HL-60 (cell line): ENCODE measurements around the gene ADAMTS16.

Experiments used
- DNase-seq, 2 experiments: peaks; one replicate each; pipeline ENCODE4 v3.0.0-alpha.2; 2010 to 2020; ENCODE audit warnings: low read depth in 1 of 2, low spot score in 1 of 2
- H3K27ac ChIP-seq: fragments of 250-450 bp; sonication (Bioruptor Pico); replicated peaks from 2 replicates; pipeline ENCODE4 v1.5.1; 2020; ENCODE audit warnings: mild to moderate bottlenecking, moderate library complexity
- H3K27me3 ChIP-seq: fragments of 250-450 bp; sonication (Bioruptor Pico); 2 replicates; pipeline ENCODE4 v1.5.1; 2021; ENCODE audit warnings: mild to moderate bottlenecking, moderate library complexity; ENCODE audit not compliant: insufficient read depth, poor library complexity, severe bottlenecking
- H3K4me3 ChIP-seq: replicated peaks from 2 replicates; pipeline ENCODE4 v1.5.1; 2011; ENCODE audit warnings: mild to moderate bottlenecking, control low read depth, low read length; ENCODE audit not compliant: insufficient read depth
- CTCF ChIP-seq: IDR thresholded peaks from one replicate; pipeline ENCODE4 v1.5.1; 2011; ENCODE audit warnings: low read length, control low read depth, inconsistent platforms; ENCODE audit not compliant: insufficient read depth
- GABPA ChIP-seq: IDR thresholded peaks from 2 replicates; pipeline ENCODE4 v1.6.1; 2012; ENCODE audit warnings: low read depth
- POLR2AphosphoS5 ChIP-seq: IDR thresholded peaks from 2 replicates; pipeline ENCODE4 v1.6.1; 2012; ENCODE audit warnings: low read depth
- REST ChIP-seq: IDR thresholded peaks from 2 replicates; pipeline ENCODE4 v1.6.1; 2012; ENCODE audit warnings: low read depth; ENCODE audit not compliant: insufficient replicate concordance
- SPI1 ChIP-seq: IDR thresholded peaks from 2 replicates; pipeline ENCODE4 v1.6.1; 2012; ENCODE audit warnings: low read depth, mild to moderate bottlenecking, borderline replicate concordance

Gene ADAMTS16

GRCh38 chr5:5202321-5202720, 62.2 kb downstream of the ADAMTS16 start:
- TF ChIP-seq GABPA (no peak), CTCF (no peak), POLR2AphosphoS5 (no peak), REST (no peak), SPI1 (no peak)
- DNase-seq: no peak
- Histone ChIP-seq H3K27ac (no peak overlapping the region), H3K27me3 (no peaks in the 10 kb centered on the region), H3K4me3 (no peak overlapping the region)

GRCh38 chr5:5203451-5203850, 63.3 kb downstream of the ADAMTS16 start:
- no peak overlapping the region for H3K4me3 ChIP-seq
- TF ChIP-seq GABPA: no peak
- no peak for TF ChIP-seq REST
- no peak for TF ChIP-seq CTCF
- no peak for TF ChIP-seq SPI1
- no peak for TF ChIP-seq POLR2AphosphoS5
- no peak for DNase-seq
- H3K27me3 ChIP-seq: no peaks in the 10 kb centered on the region
- H3K27ac ChIP-seq: no peak overlapping the region

GRCh38 chr5:5207828-5208227, 67.7 kb downstream of the ADAMTS16 start:
- Histone ChIP-seq H3K27me3 (peaks cover 2% of the 10 kb centered on the region), H3K4me3 (no peak overlapping the region), H3K27ac (no peak overlapping the region)
- no peak for DNase-seq
- no peak for TF ChIP-seq SPI1
- no peak for TF ChIP-seq REST
- TF ChIP-seq GABPA: no peak
- TF ChIP-seq CTCF: no peak
- TF ChIP-seq POLR2AphosphoS5: no peak
